Measurements from ENCODE around the gene NIM1K. TPM values are rescaled to one million over a fixed set of nuclear protein-coding genes. Genes with fewer than 3 reads are reported as not detected.

NIM1K gene
- total and polyA plus RNA-seq, 10 of the 15 experiments (the other 5 are each of a cell fraction or from before 2014, with no cell fraction given): 0.27 to 1.7 (median 0.66) TPM

GRCh38 chr5:43156388-43156787 is 35.6 kb upstream of the NIM1K start:
- ChIA-PET POLR2A (no interaction called here), CTCF (interaction anchor here (1.0 to 1.2 kb wide), 2 partner anchors 15 to 56 kb away, joined by 3 read pairs; no protein-coding TSS in a partner anchor), RAD21 (ENCODE audit: unreplicated experiment) (no interaction called here), SMC1A (ENCODE audit: uncharacterized antibody, unreplicated experiment) (interaction anchor here (0.9 kb wide), 1 partner anchor 10 kb away, joined by 3 read pairs; no protein-coding TSS in a partner anchor)
- peaks cover 2 to 9% of the 10 kb centered on the region in 2 experiments for H3K36me3 ChIP-seq (ENCODE audit: control insufficient read depth in 2 of 2, insufficient read depth in 2 of 2, low read length in 1 of 2)
- TF ChIP-seq, protein P1, sequence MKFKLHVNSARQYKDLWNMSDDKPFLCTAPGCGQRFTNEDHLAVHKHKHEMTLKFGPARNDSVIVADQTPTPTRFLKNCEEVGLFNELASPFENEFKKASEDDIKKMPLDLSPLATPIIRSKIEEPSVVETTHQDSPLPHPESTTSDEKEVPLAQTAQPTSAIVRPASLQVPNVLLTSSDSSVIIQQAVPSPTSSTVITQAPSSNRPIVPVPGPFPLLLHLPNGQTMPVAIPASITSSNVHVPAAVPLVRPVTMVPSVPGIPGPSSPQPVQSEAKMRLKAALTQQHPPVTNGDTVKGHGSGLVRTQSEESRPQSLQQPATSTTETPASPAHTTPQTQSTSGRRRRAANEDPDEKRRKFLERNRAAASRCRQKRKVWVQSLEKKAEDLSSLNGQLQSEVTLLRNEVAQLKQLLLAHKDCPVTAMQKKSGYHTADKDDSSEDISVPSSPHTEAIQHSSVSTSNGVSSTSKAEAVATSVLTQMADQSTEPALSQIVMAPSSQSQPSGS (IDR thresholded peaks at IDR 0.05; ENCODE audit: low read length): peak; percentile 51
- TF ChIP-seq MEF2A (IDR thresholded peaks at IDR 0.05; ENCODE audit: insufficient read depth, low read depth, low read length) (peak; percentile 38; the same call in 1 of the 2 replicates), CREM (IDR thresholded peaks at IDR 0.05; ENCODE audit: low read depth) (peak; percentile 71; the same call in 1 of the 2 replicates), MXI1 (IDR thresholded peaks at IDR 0.05; ENCODE audit: low read depth, low read length) (no peak), CREB1 (IDR thresholded peaks at IDR 0.05; ENCODE audit: low read depth) (peak; percentile 74), NFYB (IDR thresholded peaks at IDR 0.05; ENCODE audit: insufficient read depth, low read depth, low read length) (no peak), JUNB (IDR thresholded peaks at IDR 0.05) (peak; percentile 25; the same call in 1 of the 2 replicates), BHLHE40 (IDR thresholded peaks at IDR 0.05; ENCODE audit: borderline replicate concordance in 1 of 2, low read depth in 2 of 2, low read length in 1 of 2) (peak in 1 of 2 experiments; percentile 24; a peak in 1 of 4 replicates), ZBTB4 (CRISPR knock-in tag; IDR thresholded peaks at IDR 0.05) (no peak), RUNX3 (IDR thresholded peaks at IDR 0.05; ENCODE audit: low read length) (peak; percentile 37; the same call in 1 of the 2 replicates)
- peak; percentile 36; the same call in 2 of the 3 replicates for ATAC-seq
- H3K9ac ChIP-seq (ENCODE audit: control insufficient read depth, insufficient read depth, low read length): no peak overlapping the region
- H3K4me3 ChIP-seq: no peak overlapping the region
- WGBS (ENCODE audit: insufficient coverage, insufficient replicate concordance, low lambda C conversion rate, missing lambda C conversion rate): 32% methylated on average over 6 of the region's 6 CpGs
- intact Hi-C loops (cut with micrococcal nuclease; ENCODE audit: unreplicated experiment): no loop called here
- BruUV-seq (replicated peaks): no TSS peak
- no peak for FAIRE-seq
- no peaks in the 10 kb centered on the region for H3K4me1 ChIP-seq (ENCODE audit: control insufficient read depth, insufficient read depth, low read length)
- no peak overlapping the region for H2AFZ ChIP-seq (ENCODE audit: control insufficient read depth, low read depth, low read length)
- no peak overlapping the region for H3K27ac ChIP-seq (ENCODE audit: control insufficient read depth, insufficient read depth)
- H3K27me3 ChIP-seq (replicated peaks in 1 of 2; ENCODE audit: control insufficient read depth in 2 of 2, insufficient read depth in 2 of 2, low read length in 1 of 2): no peaks in the 10 kb centered on the region
- H3K9me3 ChIP-seq (replicated peaks; ENCODE audit: control insufficient read depth, insufficient read depth, low read length): no peaks in the 10 kb centered on the region
- no peaks in the 10 kb centered on the region for H4K20me1 ChIP-seq (ENCODE audit: control insufficient read depth, insufficient read depth)
- H3K4me2 ChIP-seq (ENCODE audit: control insufficient read depth, insufficient read depth): no peak overlapping the region
- peaks cover 2% of the 10 kb centered on the region; the same call in 1 of the 2 replicates for H3K79me2 ChIP-seq (ENCODE audit: control insufficient read depth, insufficient read depth, low read length)
- no peak for DNase-seq (ENCODE audit: low read depth, low spot score)
- in situ Hi-C loops (cut with MboI): no loop called here
